HTR-8/SVneo (cell line): Measurements from ENCODE around the gene TIGD4.
"Not testable (repeated sequence)": the region's sequence is repeated elsewhere in the genome, so short reads cannot be mapped to it uniquely, and the experiment has no call there.

Experiments
- DNase-seq: peaks from one replicate; pipeline ENCODE4 v3.0.0; 2011; ENCODE audit warnings: low spot score, mixed read lengths; ENCODE audit not compliant: insufficient read length
- FAIRE-seq: peaks from 2 replicates; lab custom pipeline; 2011; peaks lifted over from hg19 to GRCh38; lab: Jason Lieb, UNC

The TIGD4 gene

GRCh38 chr4:152784490-152785350 lies 5.2 kb upstream of the TIGD4 start:
- FAIRE-seq = no peak
- no peak for DNase-seq

GRCh38 chr4:152780267-152780778 lies 793 bp upstream of the TIGD4 start:
- FAIRE-seq = no peak
- peak; percentile 5 for DNase-seq

GRCh38 chr4:152778656-152779512 lies 646 bp downstream of the TIGD4 start:
- no peak for FAIRE-seq
- peak; percentile 2 for DNase-seq

- FAIRE-seq (no peak), DNase-seq (no peak)
Measured at GRCh38 chr4:152777488-152777887, 2.0 kb downstream of the TIGD4 start.

DNA sequence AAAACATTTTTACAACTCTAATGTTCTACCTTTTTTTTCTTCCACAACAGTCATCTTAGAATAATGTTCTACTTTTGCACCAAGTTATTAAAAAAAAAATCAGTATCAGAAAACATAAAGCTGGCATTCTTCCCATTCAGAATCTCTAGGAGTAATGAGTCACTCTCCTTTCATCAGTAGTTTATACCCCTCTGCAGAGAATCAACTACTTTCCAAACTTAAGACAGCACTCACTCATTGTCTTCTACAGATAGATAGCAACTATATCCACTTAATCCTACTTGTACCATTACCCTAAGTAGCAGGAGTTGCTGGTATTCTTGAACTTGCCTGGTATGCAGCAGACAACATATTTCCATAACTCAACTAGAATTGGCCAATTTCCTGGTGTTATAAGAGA lies 3.2 kb downstream of the TIGD4 start:
- FAIRE-seq = no peak

GRCh38 chr4:152773953-152774352 lies 5.6 kb downstream of the TIGD4 start:
- DNase-seq (no peak), FAIRE-seq (no peak)

More for the DNA sequence above, 3.2 kb downstream of the TIGD4 start:
- no peak for DNase-seq

GRCh38 chr4:152773339-152773738 lies 6.2 kb downstream of the TIGD4 start:
- FAIRE-seq (no peak), DNase-seq (no peak)

DNA sequence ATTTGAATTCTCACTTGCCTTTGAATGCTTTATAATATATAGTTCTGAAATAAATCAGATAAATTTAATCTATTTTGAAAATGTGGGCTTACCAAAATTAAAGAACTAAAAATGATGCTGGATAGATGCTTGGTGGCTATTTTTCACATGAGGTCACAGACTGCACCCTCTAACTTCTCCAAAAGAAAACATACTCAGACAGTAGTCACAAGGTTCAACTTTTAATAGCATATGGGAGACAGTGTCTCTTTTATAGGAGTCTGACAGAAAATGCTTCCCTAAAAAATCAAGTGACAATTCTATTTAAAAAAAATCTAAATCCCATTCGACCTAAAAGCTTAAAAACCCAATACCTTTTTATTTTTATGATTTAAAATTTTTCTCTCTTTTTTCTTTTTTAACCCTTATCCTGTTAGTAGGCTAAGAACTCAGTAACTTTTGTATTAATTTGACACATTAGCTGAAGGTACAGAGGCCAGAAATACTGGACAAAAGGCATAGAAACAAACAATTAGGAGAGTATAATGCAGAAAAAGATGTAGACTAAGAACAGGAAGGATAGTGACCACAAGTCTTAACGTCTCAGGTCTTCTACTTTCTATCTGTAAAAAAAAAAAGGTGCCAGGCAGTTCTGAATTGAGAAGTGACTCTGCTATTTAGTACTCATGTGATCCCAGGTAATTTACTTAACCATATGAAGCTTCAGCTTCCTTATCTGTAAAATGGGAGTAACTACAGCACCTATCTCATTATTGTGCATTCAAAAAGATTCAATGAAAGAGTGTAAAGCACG lies 7.6 kb downstream of the TIGD4 start:
- no peak for FAIRE-seq
- no peak for DNase-seq

DNA sequence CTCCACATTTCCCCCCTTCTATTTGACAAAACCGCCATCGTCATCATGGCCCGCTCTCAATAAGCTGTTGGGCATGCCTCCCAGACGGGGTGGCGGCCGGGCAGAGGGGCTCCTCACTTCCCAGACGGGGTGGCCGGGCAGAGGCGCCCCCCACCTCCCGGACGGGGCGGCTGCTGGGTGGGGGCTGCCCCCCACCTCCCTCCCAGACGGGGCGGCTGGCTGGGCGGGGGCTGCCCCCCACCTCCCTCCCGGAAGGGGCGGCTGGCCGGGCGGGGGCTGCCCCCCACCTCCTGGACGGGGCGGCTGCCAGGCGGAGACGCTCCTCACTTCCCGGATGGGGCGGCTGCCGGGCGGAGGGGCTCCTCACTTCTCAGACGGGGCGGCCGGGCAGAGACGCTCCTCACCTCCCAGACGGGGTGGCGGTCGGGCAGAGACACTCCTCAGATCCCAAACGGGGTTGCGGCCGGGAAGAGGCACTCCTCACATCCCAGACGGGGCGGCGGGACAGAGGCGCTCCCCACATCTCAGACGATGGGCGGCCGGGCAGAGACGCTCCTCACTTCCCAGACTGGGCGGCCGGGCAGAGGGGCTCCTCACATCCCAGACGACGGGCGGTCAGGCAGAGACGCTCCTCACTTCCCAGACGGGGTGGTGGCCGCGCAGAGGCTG lies 14.3 kb downstream of the TIGD4 start:
- DNase-seq, FAIRE-seq: not testable (repeated sequence)

GRCh38 chr4:152763796-152764195 lies 15.7 kb downstream of the TIGD4 start:
- FAIRE-seq (no peak), DNase-seq (no peak)

DNA sequence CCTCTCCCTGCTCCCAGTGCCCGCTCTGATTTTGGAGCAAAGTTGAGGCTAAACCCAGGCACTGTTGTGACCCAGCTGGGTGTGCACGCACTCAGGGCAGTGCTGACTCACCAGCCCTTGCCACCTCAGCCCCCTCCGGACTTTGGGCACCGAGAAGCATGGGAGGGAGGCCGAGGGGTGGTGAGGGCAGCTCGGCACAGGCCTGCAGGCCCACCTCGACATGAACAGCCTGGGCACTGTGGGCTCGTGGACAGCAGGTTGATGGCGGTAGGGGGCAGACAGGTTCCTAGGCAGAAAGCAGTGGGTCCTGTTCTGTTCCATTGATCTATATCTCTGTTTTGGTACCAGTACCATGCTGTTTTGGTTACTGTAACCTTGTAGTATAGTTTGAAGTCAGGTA lies 30.9 kb downstream of the TIGD4 start:
- DNase-seq = no peak

GRCh38 chr4:152747444-152747843 lies 32.1 kb downstream of the TIGD4 start:
- DNase-seq (no peak), FAIRE-seq (no peak)

More for the DNA sequence above, 30.9 kb downstream of the TIGD4 start:
- no peak for FAIRE-seq

- no peak for FAIRE-seq
- no peak for DNase-seq
Measured at GRCh38 chr4:152738827-152739226, 40.7 kb downstream of the TIGD4 start.

- no peak for FAIRE-seq
Measured at GRCh38 chr4:152735906-152736305, 43.6 kb downstream of the TIGD4 start.

DNA sequence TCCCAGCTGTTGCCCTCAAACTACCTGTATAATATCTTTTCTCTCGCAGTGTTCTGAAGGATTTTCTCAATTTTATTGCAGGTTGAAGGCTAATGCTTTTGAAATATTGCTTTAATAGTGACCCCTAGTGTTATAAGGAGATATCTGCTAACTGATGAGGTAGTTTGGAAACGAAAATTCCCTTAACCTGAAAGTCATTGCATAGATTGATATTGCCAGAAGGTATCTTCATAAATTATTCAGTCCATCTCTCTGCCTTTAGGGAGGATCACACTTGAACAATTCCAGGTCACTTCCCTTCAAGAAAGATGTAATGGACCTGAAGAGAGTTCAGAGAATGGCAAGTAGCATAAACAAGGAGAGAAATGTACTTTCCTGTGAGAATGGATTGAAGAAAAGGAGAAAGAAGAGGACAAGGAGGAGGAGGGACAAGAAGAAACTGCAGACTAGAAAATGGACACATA lies 44.1 kb downstream of the TIGD4 start:
- peak; percentile 49 for DNase-seq
- peak; percentile 57 for FAIRE-seq

More at GRCh38 chr4:152735906-152736305, 43.6 kb downstream of the TIGD4 start:
- no peak for DNase-seq

DNA sequence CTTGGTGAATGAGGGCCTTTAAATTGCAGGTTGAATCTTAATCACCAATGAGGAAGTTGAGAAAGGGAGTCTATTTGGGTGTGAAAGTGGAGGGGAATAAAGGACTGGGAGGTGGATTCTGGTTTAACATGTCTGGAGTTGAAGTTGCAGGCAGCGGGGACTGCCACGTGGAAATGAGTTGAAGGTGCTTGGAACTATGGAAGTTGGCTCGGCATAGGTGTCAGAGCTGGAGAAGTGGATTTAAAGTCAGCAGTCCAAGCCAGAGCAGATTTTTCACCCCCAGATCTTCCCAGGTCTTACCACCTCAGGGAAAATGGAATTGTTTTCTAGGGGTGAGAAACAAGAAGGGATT lies 44.9 kb downstream of the TIGD4 start:
- DNase-seq (no peak), FAIRE-seq (no peak)

DNA sequence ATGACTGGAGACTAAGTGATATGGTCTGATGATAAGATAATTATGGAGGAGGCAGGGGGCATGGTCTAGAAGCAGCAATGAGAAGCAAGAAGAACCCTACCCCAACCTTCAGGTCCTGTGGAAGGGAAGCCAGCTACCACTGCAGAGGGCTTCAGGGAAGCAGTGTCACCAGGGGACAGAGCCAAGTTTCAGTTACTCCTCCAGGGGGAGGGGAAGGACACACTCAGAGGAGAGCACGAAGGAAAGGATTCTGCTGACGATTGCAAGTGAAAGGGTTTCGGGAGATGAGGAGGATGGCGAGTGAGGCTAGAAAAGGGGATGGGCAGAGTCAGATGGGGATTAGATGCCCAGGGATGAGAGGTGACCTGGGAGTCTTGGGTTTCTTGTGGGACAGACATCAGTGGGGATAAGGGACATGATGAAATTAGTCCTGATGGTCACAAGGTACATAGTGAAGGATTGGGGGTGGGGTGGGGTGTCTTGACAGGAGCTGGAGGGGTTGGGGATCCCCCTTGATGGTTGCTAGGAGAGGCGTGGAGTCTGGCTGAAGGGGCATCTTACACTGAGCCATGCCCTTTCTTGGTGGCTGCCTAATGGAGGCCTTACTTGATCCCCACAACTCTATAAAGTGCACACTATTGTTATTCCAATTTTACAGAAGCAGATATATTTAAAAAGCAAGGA lies 45.4 kb downstream of the TIGD4 start:
- no peak for FAIRE-seq

GRCh38 chr4:152731997-152732396 lies 47.5 kb downstream of the TIGD4 start:
- no peak for FAIRE-seq

More for the DNA sequence above, 45.4 kb downstream of the TIGD4 start:
- DNase-seq = no peak

DNA sequence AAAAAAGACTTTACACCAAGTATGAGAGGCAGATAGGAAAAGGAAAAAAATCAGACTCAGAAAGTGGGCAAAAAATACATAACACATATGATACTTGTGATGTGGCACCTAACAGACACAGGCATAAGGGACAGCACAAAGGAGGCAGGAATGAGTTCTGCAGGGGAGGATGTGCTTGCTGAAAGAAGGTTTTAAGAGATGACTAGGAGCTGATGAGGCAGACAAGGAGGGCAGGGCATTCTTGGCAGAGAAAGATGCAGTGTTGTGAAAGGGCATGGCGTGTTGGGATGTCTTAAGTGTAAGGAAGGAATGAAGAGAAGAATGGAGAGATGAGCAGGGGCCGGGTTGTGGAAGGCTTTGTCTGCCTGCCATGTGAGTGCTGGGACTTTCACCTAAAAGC lies 50.1 kb downstream of the TIGD4 start:
- FAIRE-seq = no peak
- no peak for DNase-seq

More at GRCh38 chr4:152731997-152732396, 47.5 kb downstream of the TIGD4 start:
- no peak for DNase-seq
